WTC11 (cell line): ENCODE measurements around the gene EMP2. TPM values are rescaled to one million over a fixed set of nuclear protein-coding genes. Genes with fewer than 3 reads are reported as not detected.

Experiments used
- ATAC-seq: fragments of 200-7000 bp; cut with Tn5 transposase; 2 replicates; pipeline ENCODE4 v1.10.0; 2021; ENCODE audit warnings: mild to moderate bottlenecking, moderate library complexity
- CTCF ChIA-PET: fragments of 300-600 bp; sonication (Branson Sonifier 250); formaldehyde crosslinking; loops from one replicate; lab custom pipeline; 2021; ENCODE audit warnings: antibody characterized with exemption; lab: Charles Lee
- POLR2A ChIA-PET: fragments of 350-600 bp; sonication (Branson Sonifier 250); formaldehyde crosslinking; loops from one replicate; lab custom pipeline; 2021; ENCODE audit warnings: antibody characterized with exemption; lab: Charles Lee
- DNase-seq: peaks from one replicate; pipeline ENCODE4 v3.0.0; 2021; ENCODE audit warnings: low spot score
- H3K27ac Mint-ChIP-seq: 2 replicates; pipeline ENCODE4 v1.8.0; 2021; ENCODE audit warnings: mixed read lengths
- H3K27me3 Mint-ChIP-seq: 2 replicates; pipeline ENCODE4 v1.8.0; 2021; ENCODE audit warnings: low read depth, mild to moderate bottlenecking, moderate library complexity, mixed read lengths
- H3K36me3 Mint-ChIP-seq: 2 replicates; pipeline ENCODE4 v1.8.0; 2021; ENCODE audit warnings: mixed read lengths
- H3K4me1 Mint-ChIP-seq: 2 replicates; pipeline ENCODE4 v1.8.0; 2022; ENCODE audit warnings: mixed read lengths
- H3K4me3 Mint-ChIP-seq: 2 replicates; pipeline ENCODE4 v1.8.0; 2021; ENCODE audit warnings: mild to moderate bottlenecking, moderate library complexity, mixed read lengths
- H3K9me3 Mint-ChIP-seq: 2 replicates; pipeline ENCODE4 v1.8.0; 2021; ENCODE audit warnings: mixed read lengths
- ARID4B ChIP-seq: sonication (generic); formaldehyde crosslinking; IDR thresholded peaks from 2 replicates; pipeline ENCODE4 v1.8.0; 2023; ENCODE audit warnings: missing genetic modification reagents, mild to moderate bottlenecking, borderline replicate concordance
- ATF1 ChIP-seq: sonication (generic); formaldehyde crosslinking; IDR thresholded peaks from 2 replicates; pipeline ENCODE4 v1.8.1; 2023; ENCODE audit warnings: mild to moderate bottlenecking, moderate library complexity, missing genetic modification reagents
- EMX1 ChIP-seq: fragments of 250-450 bp; sonication (Bioruptor Pico); IDR thresholded peaks from 2 replicates; pipeline ENCODE4 v1.8.0; 2021; ENCODE audit warnings: mild to moderate bottlenecking
- ESRRA ChIP-seq: sonication (generic); formaldehyde crosslinking; IDR thresholded peaks from 2 replicates; pipeline ENCODE4 v1.8.1; 2022; ENCODE audit warnings: mild to moderate bottlenecking, missing genetic modification reagents, borderline replicate concordance
- FOXP1 ChIP-seq: sonication (generic); formaldehyde crosslinking; IDR thresholded peaks from 2 replicates; pipeline ENCODE4 v1.8.0; 2022; ENCODE audit warnings: missing genetic modification reagents, mild to moderate bottlenecking, moderate library complexity, borderline replicate concordance
- JAZF1 ChIP-seq: fragments of 250-450 bp; sonication (Bioruptor Pico); IDR thresholded peaks from 2 replicates; pipeline ENCODE4 v1.9.0; 2021; ENCODE audit warnings: moderate library complexity, mild to moderate bottlenecking, inconsistent platforms
- NFATC4 ChIP-seq: fragments of 250-450 bp; sonication (Bioruptor Pico); IDR thresholded peaks from 2 replicates; pipeline ENCODE4 v1.9.0; 2021; ENCODE audit warnings: mild to moderate bottlenecking
- NFYB ChIP-seq: sonication (generic); formaldehyde crosslinking; conservative IDR thresholded peaks from 2 replicates; pipeline ENCODE4 v1.8.0; 2022; ENCODE audit warnings: low read depth, missing genetic modification reagents
- OVOL2 ChIP-seq: fragments of 250-450 bp; sonication (Bioruptor Pico); IDR thresholded peaks from 2 replicates; pipeline ENCODE4 v1.9.0; 2021; ENCODE audit warnings: mild to moderate bottlenecking, borderline replicate concordance
- RELA ChIP-seq: sonication (generic); formaldehyde crosslinking; IDR thresholded peaks from 2 replicates; pipeline ENCODE4 v1.8.1; 2022; ENCODE audit warnings: missing genetic modification reagents, mild to moderate bottlenecking, borderline replicate concordance
- TEAD1 ChIP-seq: sonication (generic); formaldehyde crosslinking; IDR thresholded peaks from 2 replicates; pipeline ENCODE4 v1.8.0; 2022; ENCODE audit warnings: mild to moderate bottlenecking, missing genetic modification reagents
- TP53 ChIP-seq: sonication (generic); formaldehyde crosslinking; IDR thresholded peaks from 2 replicates; pipeline ENCODE4 v1.8.1; 2023; ENCODE audit warnings: mild to moderate bottlenecking, missing genetic modification reagents
- ZMAT4 ChIP-seq: fragments of 250-450 bp; sonication (Bioruptor Pico); IDR thresholded peaks from 2 replicates; pipeline ENCODE4 v1.9.0; 2021; ENCODE audit warnings: mild to moderate bottlenecking
- ZNF317 ChIP-seq: sonication (generic); formaldehyde crosslinking; IDR thresholded peaks from 2 replicates; pipeline ENCODE4 v1.8.1; 2023; ENCODE audit warnings: low read depth, mild to moderate bottlenecking, moderate library complexity, missing genetic modification reagents, borderline replicate concordance
- ZNF423 ChIP-seq: fragments of 250-450 bp; sonication (Bioruptor Pico); IDR thresholded peaks from 2 replicates; pipeline ENCODE4 v2.1.2; 2022; ENCODE audit warnings: mild to moderate bottlenecking, moderate library complexity
- total RNA-seq: library from RNA; stranded (reverse); gene quantifications from 3 replicates; pipeline ENCODE4 v1.2.3, GENCODE V29; 2021
- TF ChIP-seq, protein P1 (sequence below): sonication (generic); formaldehyde crosslinking; IDR thresholded peaks from 2 replicates; pipeline ENCODE4 v1.8.1; 2023; ENCODE audit warnings: mild to moderate bottlenecking, missing genetic modification reagents
- TF ChIP-seq, protein P2 (sequence below): sonication (generic); formaldehyde crosslinking; conservative IDR thresholded peaks from 2 replicates; pipeline ENCODE4 v1.8.1; 2023; ENCODE audit warnings: mild to moderate bottlenecking, low read depth, missing genetic modification reagents, moderate library complexity
- TF ChIP-seq, protein P3 (sequence below): sonication (generic); formaldehyde crosslinking; IDR thresholded peaks from 2 replicates; pipeline ENCODE4 v1.8.1; 2023; ENCODE audit warnings: mild to moderate bottlenecking, missing genetic modification reagents, moderate library complexity

Gene EMP2
- total RNA-seq, 1 experiment from 2014 or later, result 16.4 TPM

DNA sequence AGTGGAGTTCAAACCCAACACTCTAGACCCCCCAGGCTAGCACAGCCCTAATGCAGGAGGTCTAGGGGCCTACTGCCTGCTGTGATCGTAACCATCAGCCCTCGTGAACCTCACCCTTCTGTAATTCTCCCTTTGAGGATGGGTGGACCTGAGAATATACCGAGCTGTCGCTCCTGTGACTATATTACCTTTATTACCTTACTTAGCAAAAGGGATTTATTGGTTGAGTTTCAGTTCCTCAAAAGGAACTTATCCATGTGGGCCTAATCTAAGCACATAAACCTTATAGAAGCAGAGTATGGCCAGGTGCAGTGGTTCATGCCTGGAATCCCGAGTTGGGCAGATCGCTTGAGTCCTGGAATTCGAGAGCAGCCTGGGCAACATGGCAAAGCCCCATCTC lies 19.2 kb upstream of the EMP2 start:
- H3K4me1 Mint-ChIP-seq, result peaks cover 10% of the 10 kb centered on the region
- TF ChIP-seq ZNF317 (CRISPR knock-in tag) (no peak), TP53 (CRISPR knock-in tag) (no peak), ESRRA (CRISPR knock-in tag) (no peak), ATF1 (no peak), ARID4B (no peak), NFYB (CRISPR knock-in tag) (no peak), TEAD1 (CRISPR knock-in tag) (no peak), JAZF1 (CRISPR knock-in tag) (no peak), RELA (no peak), ZNF423 (CRISPR knock-in tag) (no peak), OVOL2 (CRISPR knock-in tag) (no peak), ZMAT4 (CRISPR knock-in tag) (no peak), FOXP1 (no peak)
- TF ChIP-seq, protein P1, sequence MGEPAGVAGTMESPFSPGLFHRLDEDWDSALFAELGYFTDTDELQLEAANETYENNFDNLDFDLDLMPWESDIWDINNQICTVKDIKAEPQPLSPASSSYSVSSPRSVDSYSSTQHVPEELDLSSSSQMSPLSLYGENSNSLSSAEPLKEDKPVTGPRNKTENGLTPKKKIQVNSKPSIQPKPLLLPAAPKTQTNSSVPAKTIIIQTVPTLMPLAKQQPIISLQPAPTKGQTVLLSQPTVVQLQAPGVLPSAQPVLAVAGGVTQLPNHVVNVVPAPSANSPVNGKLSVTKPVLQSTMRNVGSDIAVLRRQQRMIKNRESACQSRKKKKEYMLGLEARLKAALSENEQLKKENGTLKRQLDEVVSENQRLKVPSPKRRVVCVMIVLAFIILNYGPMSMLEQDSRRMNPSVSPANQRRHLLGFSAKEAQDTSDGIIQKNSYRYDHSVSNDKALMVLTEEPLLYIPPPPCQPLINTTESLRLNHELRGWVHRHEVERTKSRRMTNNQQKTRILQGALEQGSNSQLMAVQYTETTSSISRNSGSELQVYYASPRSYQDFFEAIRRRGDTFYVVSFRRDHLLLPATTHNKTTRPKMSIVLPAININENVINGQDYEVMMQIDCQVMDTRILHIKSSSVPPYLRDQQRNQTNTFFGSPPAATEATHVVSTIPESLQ (CRISPR knock-in tag), result no peak
- TF ChIP-seq, protein P2, sequence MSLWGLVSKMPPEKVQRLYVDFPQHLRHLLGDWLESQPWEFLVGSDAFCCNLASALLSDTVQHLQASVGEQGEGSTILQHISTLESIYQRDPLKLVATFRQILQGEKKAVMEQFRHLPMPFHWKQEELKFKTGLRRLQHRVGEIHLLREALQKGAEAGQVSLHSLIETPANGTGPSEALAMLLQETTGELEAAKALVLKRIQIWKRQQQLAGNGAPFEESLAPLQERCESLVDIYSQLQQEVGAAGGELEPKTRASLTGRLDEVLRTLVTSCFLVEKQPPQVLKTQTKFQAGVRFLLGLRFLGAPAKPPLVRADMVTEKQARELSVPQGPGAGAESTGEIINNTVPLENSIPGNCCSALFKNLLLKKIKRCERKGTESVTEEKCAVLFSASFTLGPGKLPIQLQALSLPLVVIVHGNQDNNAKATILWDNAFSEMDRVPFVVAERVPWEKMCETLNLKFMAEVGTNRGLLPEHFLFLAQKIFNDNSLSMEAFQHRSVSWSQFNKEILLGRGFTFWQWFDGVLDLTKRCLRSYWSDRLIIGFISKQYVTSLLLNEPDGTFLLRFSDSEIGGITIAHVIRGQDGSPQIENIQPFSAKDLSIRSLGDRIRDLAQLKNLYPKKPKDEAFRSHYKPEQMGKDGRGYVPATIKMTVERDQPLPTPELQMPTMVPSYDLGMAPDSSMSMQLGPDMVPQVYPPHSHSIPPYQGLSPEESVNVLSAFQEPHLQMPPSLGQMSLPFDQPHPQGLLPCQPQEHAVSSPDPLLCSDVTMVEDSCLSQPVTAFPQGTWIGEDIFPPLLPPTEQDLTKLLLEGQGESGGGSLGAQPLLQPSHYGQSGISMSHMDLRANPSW (CRISPR knock-in tag), result no peak
- ATAC-seq (no peak), DNase-seq (no peak)
- ChIA-PET POLR2A (no interaction called here), CTCF (no interaction called here)
- no peaks in the 10 kb centered on the region for H3K36me3 Mint-ChIP-seq
- no peak overlapping the region for H3K4me3 Mint-ChIP-seq
- H3K27ac Mint-ChIP-seq, result no peak overlapping the region
- no peaks in the 10 kb centered on the region for H3K9me3 Mint-ChIP-seq
- no peaks in the 10 kb centered on the region for H3K27me3 Mint-ChIP-seq

DNA sequence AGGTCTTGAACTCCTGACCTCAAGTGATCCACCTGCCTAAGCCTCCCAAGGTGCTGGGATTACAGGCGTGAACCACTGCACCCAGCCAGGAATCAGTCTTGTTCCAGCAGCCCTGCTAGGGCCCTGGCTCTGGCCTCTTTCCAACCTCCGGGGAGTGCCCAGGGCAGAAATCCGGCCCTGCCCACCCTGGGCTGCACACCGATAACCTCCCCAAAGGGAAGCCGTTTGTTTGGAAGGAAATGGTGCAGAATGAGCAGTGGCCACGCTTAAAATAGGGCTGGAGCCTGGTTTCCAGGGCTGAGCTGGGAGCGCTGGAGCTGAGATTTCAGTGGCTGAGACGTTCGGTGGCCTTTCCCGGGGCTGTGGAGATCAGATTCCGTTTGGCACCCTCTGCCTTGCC lies 17.8 kb upstream of the EMP2 start:
- Mint-ChIP-seq H3K4me1 (peaks cover 10% of the 10 kb centered on the region), H3K27ac (no peak overlapping the region), H3K4me3 (no peak overlapping the region), H3K27me3 (no peaks in the 10 kb centered on the region), H3K9me3 (no peaks in the 10 kb centered on the region), H3K36me3 (no peaks in the 10 kb centered on the region)
- POLR2A ChIA-PET, result no interaction called here
- ATAC-seq (no peak), DNase-seq (no peak)
- CTCF ChIA-PET, result no interaction called here
- TF ChIP-seq, protein P3, sequence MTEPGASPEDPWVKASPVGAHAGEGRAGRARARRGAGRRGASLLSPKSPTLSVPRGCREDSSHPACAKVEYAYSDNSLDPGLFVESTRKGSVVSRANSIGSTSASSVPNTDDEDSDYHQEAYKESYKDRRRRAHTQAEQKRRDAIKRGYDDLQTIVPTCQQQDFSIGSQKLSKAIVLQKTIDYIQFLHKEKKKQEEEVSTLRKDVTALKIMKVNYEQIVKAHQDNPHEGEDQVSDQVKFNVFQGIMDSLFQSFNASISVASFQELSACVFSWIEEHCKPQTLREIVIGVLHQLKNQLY (CRISPR knock-in tag), result no peak
- TF ChIP-seq NFATC4 (CRISPR knock-in tag), result no peak
- TF ChIP-seq EMX1 (CRISPR knock-in tag), result no peak
